ENCODE measurements around the gene SPANXD.

Gene SPANXD

GRCh38 chrX:141732031-141732430 is 33.5 kb upstream of the SPANXD start:
- no peaks in the 10 kb centered on the region for H3K27me3 ChIP-seq (ENCODE audit: control insufficient read depth in 1 of 2, insufficient read depth in 1 of 2, low read length in 2 of 2)

DNA sequence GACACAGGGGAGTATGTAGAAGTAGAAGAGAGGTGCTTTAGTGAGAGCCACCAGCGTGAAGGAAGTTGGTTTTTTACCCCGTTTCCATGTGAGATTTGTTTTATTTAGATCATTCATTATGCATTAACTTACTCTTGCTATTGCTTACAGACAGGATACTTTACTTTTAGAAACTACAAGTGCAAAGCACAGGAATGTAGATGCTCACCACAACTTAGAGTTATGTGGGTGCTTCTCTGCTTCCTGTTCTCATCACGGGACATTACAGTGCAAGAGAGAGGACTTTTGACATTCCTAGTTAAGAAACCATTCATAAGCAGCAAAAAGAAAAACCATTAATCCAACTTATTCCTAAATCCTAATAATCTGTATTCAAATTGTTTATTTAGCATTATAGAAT is 25.6 kb upstream of the SPANXD start:
- Histone ChIP-seq H4K91ac (ENCODE audit: low read length) (no peak overlapping the region), H3K4ac (ENCODE audit: low read depth in 1 of 2, low read length in 2 of 2) (no peak overlapping the region), H3K14ac (ENCODE audit: low read length in 2 of 2) (no peak overlapping the region), H3K4me2 (ENCODE audit: low read length, poor library complexity, severe bottlenecking) (no peak overlapping the region), H2BK5ac (ENCODE audit: low read depth, low read length, poor library complexity, severe bottlenecking) (no peak overlapping the region), H4K8ac (ENCODE audit: low read length) (no peak overlapping the region), H3K9me3 (ENCODE audit: control insufficient read depth, low read length) (no peaks in the 10 kb centered on the region), H3K23ac (ENCODE audit: low read length in 2 of 2) (no peak overlapping the region), H2AK5ac (ENCODE audit: low read length, severe bottlenecking) (no peak overlapping the region), H3K36me3 (ENCODE audit: control insufficient read depth in 1 of 2, insufficient read depth in 2 of 2, low read depth in 1 of 2, low read length in 2 of 2) (no peaks in the 10 kb centered on the region), H3K27me3 (ENCODE audit: control insufficient read depth in 1 of 2, insufficient read depth in 1 of 2, low read length in 2 of 2) (no peaks in the 10 kb centered on the region), H2BK120ac (ENCODE audit: low read depth, low read length) (no peak overlapping the region), H3K79me1 (replicated peaks; ENCODE audit: low read length, poor library complexity, severe bottlenecking) (no peaks in the 10 kb centered on the region), H2AFZ (ENCODE audit: low read depth, low read length) (no peak overlapping the region), H3K9ac (ENCODE audit: low read length) (no peak overlapping the region), H2BK15ac (ENCODE audit: low read depth, poor library complexity, severe bottlenecking) (no peak overlapping the region), H3K4me1 (ENCODE audit: control insufficient read depth, insufficient read depth, low read depth, low read length) (no peaks in the 10 kb centered on the region), H3K18ac (ENCODE audit: low read depth in 1 of 2, low read length in 2 of 2) (no peak overlapping the region), H3K4me3 (ENCODE audit: insufficient read depth in 1 of 2, low read depth in 1 of 2, low read length in 2 of 2) (no peak overlapping the region), H2BK12ac (ENCODE audit: low read length in 2 of 2) (no peak overlapping the region), H3K27ac (ENCODE audit: low read length, poor library complexity, severe bottlenecking) (no peak overlapping the region)
- WGBS: 78% methylated on average over 1 of the region's 3 CpGs
- DNase-seq: no peak

More at GRCh38 chrX:141732031-141732430, 33.5 kb upstream of the SPANXD start:
- H3K4me1 ChIP-seq (ENCODE audit: control insufficient read depth, insufficient read depth, low read depth, low read length): no peaks in the 10 kb centered on the region
- no peak overlapping the region for H2AK5ac ChIP-seq (ENCODE audit: low read length, severe bottlenecking)
- H3K18ac ChIP-seq (ENCODE audit: low read depth in 1 of 2, low read length in 2 of 2): no peak overlapping the region
- H3K79me1 ChIP-seq (replicated peaks; ENCODE audit: low read length, poor library complexity, severe bottlenecking): no peaks in the 10 kb centered on the region
- H2BK120ac ChIP-seq (ENCODE audit: low read depth, low read length): no peak overlapping the region
- no peak overlapping the region for H3K9ac ChIP-seq (ENCODE audit: low read length)
- H3K23ac ChIP-seq (ENCODE audit: low read length in 2 of 2): no peak overlapping the region
- no peak overlapping the region for H3K4me2 ChIP-seq (ENCODE audit: low read length, poor library complexity, severe bottlenecking)
- H3K4ac ChIP-seq (ENCODE audit: low read depth in 1 of 2, low read length in 2 of 2): no peak overlapping the region
- H3K27ac ChIP-seq (ENCODE audit: low read length, poor library complexity, severe bottlenecking): no peak overlapping the region
- 100% methylated on average over 1 of the region's 2 CpGs for WGBS
- DNase-seq: no peak
- H2BK12ac ChIP-seq (ENCODE audit: low read length in 2 of 2): no peak overlapping the region
- H2AFZ ChIP-seq (ENCODE audit: low read depth, low read length): no peak overlapping the region
- no peak overlapping the region for H4K8ac ChIP-seq (ENCODE audit: low read length)
- H2BK5ac ChIP-seq (ENCODE audit: low read depth, low read length, poor library complexity, severe bottlenecking): no peak overlapping the region
- no peak overlapping the region for H3K4me3 ChIP-seq (ENCODE audit: insufficient read depth in 1 of 2, low read depth in 1 of 2, low read length in 2 of 2)
- no peak overlapping the region for H2BK15ac ChIP-seq (ENCODE audit: low read depth, poor library complexity, severe bottlenecking)
- H4K91ac ChIP-seq (ENCODE audit: low read length): no peak overlapping the region
- no peak overlapping the region for H3K14ac ChIP-seq (ENCODE audit: low read length in 2 of 2)
- no peaks in the 10 kb centered on the region for H3K36me3 ChIP-seq (ENCODE audit: control insufficient read depth in 1 of 2, insufficient read depth in 2 of 2, low read depth in 1 of 2, low read length in 2 of 2)
- no peaks in the 10 kb centered on the region for H3K9me3 ChIP-seq (ENCODE audit: control insufficient read depth, low read length)

- no peak overlapping the region for H3K23ac ChIP-seq (ENCODE audit: low read length in 2 of 2)
- H2BK15ac ChIP-seq (ENCODE audit: low read depth, poor library complexity, severe bottlenecking): no peak overlapping the region
- no peak overlapping the region for H2BK5ac ChIP-seq (ENCODE audit: low read depth, low read length, poor library complexity, severe bottlenecking)
- H3K4me1 ChIP-seq (ENCODE audit: control insufficient read depth, insufficient read depth, low read depth, low read length): no peaks in the 10 kb centered on the region
- H3K27ac ChIP-seq (ENCODE audit: low read length, poor library complexity, severe bottlenecking): no peak overlapping the region
- H3K4me3 ChIP-seq (ENCODE audit: insufficient read depth in 1 of 2, low read depth in 1 of 2, low read length in 2 of 2): no peak overlapping the region
- H3K4ac ChIP-seq (ENCODE audit: low read depth in 1 of 2, low read length in 2 of 2): no peak overlapping the region
- no peak overlapping the region for H3K9ac ChIP-seq (ENCODE audit: low read length)
- H3K4me2 ChIP-seq (ENCODE audit: low read length, poor library complexity, severe bottlenecking): no peak overlapping the region
- H4K8ac ChIP-seq (ENCODE audit: low read length): no peak overlapping the region
- H4K91ac ChIP-seq (ENCODE audit: low read length): no peak overlapping the region
- no peaks in the 10 kb centered on the region for H3K27me3 ChIP-seq (ENCODE audit: control insufficient read depth in 1 of 2, insufficient read depth in 1 of 2, low read length in 2 of 2)
- H3K9me3 ChIP-seq (ENCODE audit: control insufficient read depth, low read length): no peaks in the 10 kb centered on the region
- no peak overlapping the region for H3K18ac ChIP-seq (ENCODE audit: low read depth in 1 of 2, low read length in 2 of 2)
- H2BK12ac ChIP-seq (ENCODE audit: low read length in 2 of 2): no peak overlapping the region
- no peaks in the 10 kb centered on the region for H3K36me3 ChIP-seq (ENCODE audit: control insufficient read depth in 1 of 2, insufficient read depth in 2 of 2, low read depth in 1 of 2, low read length in 2 of 2)
- no peak for DNase-seq
- no peak overlapping the region for H2AFZ ChIP-seq (ENCODE audit: low read depth, low read length)
- no peak overlapping the region for H3K14ac ChIP-seq (ENCODE audit: low read length in 2 of 2)
- no peaks in the 10 kb centered on the region for H3K79me1 ChIP-seq (replicated peaks; ENCODE audit: low read length, poor library complexity, severe bottlenecking)
- 80% methylated on average over 1 of the region's 3 CpGs for WGBS
- H2AK5ac ChIP-seq (ENCODE audit: low read length, severe bottlenecking): no peak overlapping the region
- H2BK120ac ChIP-seq (ENCODE audit: low read depth, low read length): no peak overlapping the region
These were observed 16.1 kb upstream of the SPANXD start for GRCh38 chrX:141714680-141715079.

GRCh38 chrX:141701072-141701471 is 2.5 kb upstream of the SPANXD start:
- no peak overlapping the region for H3K4ac ChIP-seq (ENCODE audit: low read depth in 1 of 2, low read length in 2 of 2)
- no peak overlapping the region for H2AFZ ChIP-seq (ENCODE audit: low read depth, low read length)
- H2BK12ac ChIP-seq (ENCODE audit: low read length in 2 of 2): no peak overlapping the region
- H2BK5ac ChIP-seq (ENCODE audit: low read depth, low read length, poor library complexity, severe bottlenecking): no peak overlapping the region
- no peaks in the 10 kb centered on the region for H3K79me1 ChIP-seq (replicated peaks; ENCODE audit: low read length, poor library complexity, severe bottlenecking)
- no peak overlapping the region for H3K23ac ChIP-seq (ENCODE audit: low read length in 2 of 2)
- 51% methylated on average over 2 of the region's 4 CpGs for WGBS
- H3K9ac ChIP-seq (ENCODE audit: low read length): no peak overlapping the region
- no peak overlapping the region for H3K18ac ChIP-seq (ENCODE audit: low read depth in 1 of 2, low read length in 2 of 2)
- no peaks in the 10 kb centered on the region for H3K36me3 ChIP-seq (ENCODE audit: control insufficient read depth in 1 of 2, insufficient read depth in 2 of 2, low read depth in 1 of 2, low read length in 2 of 2)
- no peak overlapping the region for H4K8ac ChIP-seq (ENCODE audit: low read length)
- no peaks in the 10 kb centered on the region for H3K9me3 ChIP-seq (ENCODE audit: control insufficient read depth, low read length)
- H2AK5ac ChIP-seq (ENCODE audit: low read length, severe bottlenecking): no peak overlapping the region
- no peak for DNase-seq
- H3K4me2 ChIP-seq (ENCODE audit: low read length, poor library complexity, severe bottlenecking): no peak overlapping the region
- no peak overlapping the region for H4K91ac ChIP-seq (ENCODE audit: low read length)
- H3K14ac ChIP-seq (ENCODE audit: low read length in 2 of 2): no peak overlapping the region
- H3K4me1 ChIP-seq (ENCODE audit: control insufficient read depth, insufficient read depth, low read depth, low read length): no peaks in the 10 kb centered on the region
- H3K27ac ChIP-seq (ENCODE audit: low read length, poor library complexity, severe bottlenecking): no peak overlapping the region
- H2BK15ac ChIP-seq (ENCODE audit: low read depth, poor library complexity, severe bottlenecking): no peak overlapping the region
- no peaks in the 10 kb centered on the region for H3K27me3 ChIP-seq (ENCODE audit: control insufficient read depth in 1 of 2, insufficient read depth in 1 of 2, low read length in 2 of 2)
- no peak overlapping the region for H2BK120ac ChIP-seq (ENCODE audit: low read depth, low read length)
- H3K4me3 ChIP-seq (ENCODE audit: insufficient read depth in 1 of 2, low read depth in 1 of 2, low read length in 2 of 2): no peak overlapping the region

All from mesenchymal stem cell (in vitro differentiated cells and primary cell).